Retinal pigment epithelial cell (primary cell): ENCODE data around the gene STT3B.

Source experiments
- DNase-seq: peaks from one replicate; pipeline ENCODE4 v3.0.0-alpha.2; 2010; ENCODE audit warnings: low read depth
- H3K4me3 ChIP-seq: 2 replicates; pipeline ENCODE4 v1.5.1; 2011; ENCODE audit warnings: mild to moderate bottlenecking, low read length, control low read depth, moderate library complexity
- CTCF ChIP-seq: conservative IDR thresholded peaks from 2 replicates; pipeline ENCODE4 v1.5.1; 2011; ENCODE audit warnings: low read depth, low read length, control low read depth, inconsistent platforms

The STT3B gene

GRCh38 chr3:31562525-31562924 is 29.8 kb downstream of the STT3B start:
- no peak for DNase-seq
- TF ChIP-seq CTCF, result no peak
- no peak overlapping the region for H3K4me3 ChIP-seq

DNA sequence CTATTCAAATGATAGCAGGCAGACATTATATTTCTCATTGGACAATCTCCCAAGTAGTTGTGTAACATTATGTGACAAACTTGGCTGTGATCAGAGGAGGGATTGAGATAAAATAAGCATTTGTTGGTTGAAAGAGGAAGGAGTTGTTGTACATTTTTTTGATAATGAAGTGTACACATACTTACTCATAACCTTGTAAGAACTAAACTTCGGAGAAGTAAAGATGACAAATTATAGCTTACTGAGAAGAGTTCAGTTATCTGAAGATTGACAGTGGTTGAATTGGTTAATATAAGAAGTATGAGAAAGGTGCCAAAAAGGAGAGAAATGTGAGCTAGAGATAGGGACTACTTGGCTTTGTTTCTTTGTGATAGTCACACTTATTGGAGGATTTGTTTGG is 32.6 kb downstream of the STT3B start:
- TF ChIP-seq CTCF, result no peak
- H3K4me3 ChIP-seq, result no peak overlapping the region
- no peak for DNase-seq

DNA sequence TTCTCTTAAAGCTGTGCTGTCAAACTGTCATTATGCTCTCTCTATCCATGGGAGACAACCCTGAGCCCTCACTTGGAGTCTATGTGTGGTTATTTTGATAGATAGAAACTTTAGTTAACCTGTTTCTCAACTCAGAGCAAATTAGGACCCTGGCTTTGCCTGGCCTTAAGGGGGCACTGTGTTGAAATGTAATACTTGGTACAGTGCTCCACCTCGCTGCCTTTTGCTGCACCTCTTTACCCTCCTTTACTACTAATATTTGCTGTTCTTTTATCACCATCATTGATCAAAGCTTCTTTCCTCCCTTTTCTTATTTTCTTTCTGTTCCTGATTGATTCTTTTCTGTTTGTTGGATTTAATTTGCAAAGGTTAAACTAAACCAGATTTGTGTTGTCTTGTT is 34.3 kb downstream of the STT3B start:
- DNase-seq, result no peak
- no peak overlapping the region for H3K4me3 ChIP-seq
- peak; percentile 51 for TF ChIP-seq CTCF

DNA sequence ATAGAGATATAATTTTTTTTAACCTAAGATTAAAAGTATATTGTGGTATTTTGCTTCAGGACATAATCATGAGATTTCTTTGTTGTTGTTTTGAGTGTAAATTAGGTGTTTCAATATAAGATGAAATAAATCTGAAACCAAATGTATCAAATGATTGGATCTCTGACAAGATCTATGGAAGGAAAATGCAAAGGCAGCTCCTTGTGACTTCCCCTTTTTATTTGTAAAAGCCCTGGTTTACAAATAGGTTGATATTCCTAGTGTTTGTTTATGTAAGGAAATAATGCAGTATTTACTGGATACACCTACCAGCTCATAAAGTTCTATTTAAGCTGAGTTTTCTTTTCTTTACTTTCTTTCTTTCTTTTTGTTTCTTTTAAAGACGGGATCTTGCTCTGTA is 35.9 kb downstream of the STT3B start:
- no peak for TF ChIP-seq CTCF

DNA sequence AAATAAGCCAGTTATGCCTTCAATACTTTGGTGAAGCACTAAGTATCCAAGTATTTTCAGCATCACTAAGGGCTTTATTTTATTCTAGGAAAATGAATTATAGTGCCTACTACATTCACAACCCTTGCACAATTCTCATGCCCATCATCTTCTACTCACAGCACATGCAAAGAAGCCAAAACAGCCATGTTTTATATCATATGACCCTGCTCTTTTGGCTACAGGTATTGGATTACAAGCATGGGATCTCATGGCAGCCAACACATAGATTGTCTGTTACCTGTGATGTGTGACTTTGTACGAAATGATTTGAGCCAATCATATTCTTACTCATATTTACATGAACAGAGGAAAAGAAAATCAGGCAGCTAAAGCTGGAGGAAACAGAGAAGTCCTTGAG is 38.6 kb downstream of the STT3B start:
- no peak for TF ChIP-seq CTCF

More for the DNA sequence above, 35.9 kb downstream of the STT3B start:
- DNase-seq, result no peak
- no peak overlapping the region for H3K4me3 ChIP-seq

DNA sequence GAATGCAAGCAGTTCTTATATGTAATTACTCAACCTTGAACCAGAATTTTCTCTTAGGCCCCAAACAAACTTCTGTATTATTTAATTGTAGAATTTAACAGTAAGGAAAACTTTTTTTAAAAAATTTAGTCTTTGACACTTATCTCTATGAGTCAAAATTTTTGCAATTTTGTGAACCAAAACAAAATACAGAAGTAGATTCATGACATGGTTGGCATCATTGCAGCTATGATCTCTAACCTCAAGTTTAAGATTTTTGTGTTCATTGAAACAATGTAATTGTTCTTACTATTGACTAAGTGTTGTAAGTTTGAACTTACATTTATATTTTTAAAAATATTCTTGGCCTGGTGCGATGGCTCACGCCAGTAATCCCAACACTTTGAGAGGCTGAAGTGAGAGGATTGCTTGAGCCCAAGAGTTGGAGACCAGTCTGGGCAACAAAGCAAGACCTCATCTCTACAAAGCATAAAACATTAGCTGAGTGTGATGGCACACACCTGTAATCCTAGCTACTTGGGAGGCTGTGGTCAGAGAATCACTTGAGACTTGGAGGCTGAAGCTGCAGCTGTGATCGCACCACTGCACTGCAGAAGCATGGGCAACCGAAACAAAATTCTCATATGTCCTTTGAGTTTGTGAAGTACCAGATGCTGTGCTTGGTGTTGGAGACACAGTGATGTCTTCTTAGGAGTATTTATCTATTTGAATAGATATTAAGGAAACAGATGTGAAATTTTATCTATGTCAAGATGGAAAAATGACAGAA is 39.7 kb downstream of the STT3B start:
- no peak for DNase-seq
- H3K4me3 ChIP-seq, result no peak overlapping the region
- TF ChIP-seq CTCF, result no peak

More for the DNA sequence above, 38.6 kb downstream of the STT3B start:
- no peak for DNase-seq
- H3K4me3 ChIP-seq, result no peak overlapping the region

DNA sequence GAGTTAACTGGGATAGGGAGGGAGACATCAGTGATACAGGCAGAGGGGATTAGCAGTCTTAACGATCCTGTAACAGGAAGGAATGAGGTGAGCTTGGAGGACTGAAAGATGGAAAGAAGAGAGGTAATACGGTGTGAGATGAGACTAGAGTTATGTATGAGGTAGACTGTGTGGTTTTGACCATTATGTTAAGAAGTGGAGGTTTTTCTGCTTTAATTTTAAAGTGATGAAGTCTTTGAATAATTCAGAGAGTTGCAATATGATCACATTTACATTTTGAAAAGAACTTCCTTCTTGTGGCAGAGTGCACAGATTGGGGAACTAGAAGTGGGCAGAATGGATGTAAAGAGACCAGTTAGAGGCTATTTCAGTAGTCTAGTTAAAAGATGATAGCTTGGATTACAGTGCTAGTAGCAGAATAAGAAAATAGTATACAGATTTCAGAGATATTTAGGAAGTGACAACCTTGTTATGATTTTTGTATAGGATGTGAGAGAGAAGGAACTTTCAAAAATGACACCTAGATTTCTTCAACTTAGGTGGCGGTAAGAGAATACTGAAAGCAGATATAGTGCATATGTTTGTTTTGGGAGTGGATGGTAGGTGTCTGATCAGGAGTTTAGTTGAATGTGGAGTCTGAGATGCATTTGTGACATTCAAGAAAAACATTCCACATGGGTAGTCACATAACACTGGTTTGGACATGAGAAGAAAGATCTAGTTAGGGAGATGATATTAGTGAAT is 40.5 kb downstream of the STT3B start:
- TF ChIP-seq CTCF, result no peak
- no peak for DNase-seq
- H3K4me3 ChIP-seq, result no peak overlapping the region
